ENCODE results near the gene ATXN1.

Gene ATXN1

DNA sequence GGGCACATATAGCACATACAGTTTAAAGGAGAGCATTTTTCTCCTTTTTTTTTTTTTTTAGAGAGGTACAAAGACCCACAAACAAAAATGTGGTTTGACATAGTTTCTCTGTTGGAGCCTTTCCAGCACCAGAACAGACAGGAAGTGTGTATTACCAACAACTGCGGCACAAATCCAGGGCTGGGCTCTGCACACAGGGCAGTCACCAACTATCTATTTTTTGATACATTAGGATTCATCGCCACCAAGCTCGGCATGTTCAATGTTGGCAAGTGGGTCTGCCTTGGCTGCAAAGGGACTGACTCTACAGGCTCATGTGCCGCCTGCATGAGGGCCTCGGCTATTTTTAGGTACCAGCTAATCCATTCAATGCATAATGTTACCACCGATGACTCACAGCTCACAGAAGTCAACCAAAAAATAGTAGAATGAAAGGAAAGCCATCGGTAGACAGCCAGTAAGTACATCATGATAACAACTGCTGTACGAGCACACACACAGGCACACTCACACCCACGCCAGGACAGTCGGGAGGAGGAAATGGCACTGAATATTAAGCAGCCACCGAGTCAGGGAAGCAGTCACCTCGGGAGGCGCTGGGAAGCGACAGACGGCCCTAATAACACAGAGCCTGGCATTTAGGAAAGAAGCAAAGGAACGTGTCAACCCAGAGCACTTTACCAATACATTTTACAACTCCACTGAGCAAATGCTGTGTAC lies 441.3 kb downstream of the ATXN1 start:
- DNase-seq: peak; percentile 84

- no peak for DNase-seq
These were observed 442.1 kb downstream of the ATXN1 start for GRCh38 chr6:16318953-16319720.

DNA sequence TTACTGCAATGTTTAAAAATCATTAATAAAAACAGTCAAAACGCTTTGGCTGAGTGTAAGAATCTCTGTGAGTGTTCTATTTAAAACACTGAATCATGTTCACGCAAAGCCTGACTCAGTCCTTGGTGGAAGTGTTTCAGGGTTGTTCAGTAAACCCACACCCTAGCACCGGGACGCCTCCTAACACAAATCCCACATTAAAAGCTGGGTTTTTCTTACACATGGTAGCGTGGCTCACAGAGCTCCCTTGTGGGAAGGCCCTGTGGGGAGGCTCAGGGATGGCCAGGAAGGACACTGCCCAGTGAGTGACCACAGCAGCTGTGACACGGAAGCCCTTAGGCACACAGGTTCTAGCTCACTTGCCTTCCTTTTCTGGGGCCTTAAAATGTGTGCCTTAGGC lies 442.7 kb downstream of the ATXN1 start:
- DNase-seq: peak; percentile 49

- DNase-seq: no peak
These were observed 444.5 kb downstream of the ATXN1 start for GRCh38 chr6:16316741-16317251.

DNA sequence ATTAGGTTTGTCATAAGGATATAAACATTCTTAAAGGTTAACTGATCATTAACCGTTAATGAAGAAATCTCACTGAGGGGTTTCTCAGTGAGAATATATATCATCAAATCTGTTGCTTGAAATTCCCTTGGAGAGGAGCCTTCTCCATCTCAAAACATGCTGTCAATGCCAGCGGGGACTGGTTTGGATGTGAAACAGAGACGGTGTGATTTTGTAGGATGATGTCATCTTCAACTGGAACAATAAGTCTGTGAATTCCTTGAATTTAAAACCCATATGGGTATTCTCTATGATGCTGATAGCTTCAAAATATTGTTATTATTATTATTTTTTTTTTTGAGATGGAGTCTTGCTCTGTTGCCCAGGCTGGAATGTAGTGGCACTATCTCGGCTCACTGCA lies 447.0 kb downstream of the ATXN1 start:
- no peak for DNase-seq

- DNase-seq: no peak
These were observed 447.5 kb downstream of the ATXN1 start for GRCh38 chr6:16313732-16314131.

GRCh38 chr6:16311763-16312162 lies 449.5 kb downstream of the ATXN1 start:
- DNase-seq: no peak

- DNase-seq: no peak
These were observed 454.9 kb downstream of the ATXN1 start for GRCh38 chr6:16306334-16306733.

GRCh38 chr6:16305788-16306187 lies 455.5 kb downstream of the ATXN1 start:
- no peak for DNase-seq

GRCh38 chr6:16305246-16305725 lies 456.0 kb downstream of the ATXN1 start:
- DNase-seq: no peak

DNA sequence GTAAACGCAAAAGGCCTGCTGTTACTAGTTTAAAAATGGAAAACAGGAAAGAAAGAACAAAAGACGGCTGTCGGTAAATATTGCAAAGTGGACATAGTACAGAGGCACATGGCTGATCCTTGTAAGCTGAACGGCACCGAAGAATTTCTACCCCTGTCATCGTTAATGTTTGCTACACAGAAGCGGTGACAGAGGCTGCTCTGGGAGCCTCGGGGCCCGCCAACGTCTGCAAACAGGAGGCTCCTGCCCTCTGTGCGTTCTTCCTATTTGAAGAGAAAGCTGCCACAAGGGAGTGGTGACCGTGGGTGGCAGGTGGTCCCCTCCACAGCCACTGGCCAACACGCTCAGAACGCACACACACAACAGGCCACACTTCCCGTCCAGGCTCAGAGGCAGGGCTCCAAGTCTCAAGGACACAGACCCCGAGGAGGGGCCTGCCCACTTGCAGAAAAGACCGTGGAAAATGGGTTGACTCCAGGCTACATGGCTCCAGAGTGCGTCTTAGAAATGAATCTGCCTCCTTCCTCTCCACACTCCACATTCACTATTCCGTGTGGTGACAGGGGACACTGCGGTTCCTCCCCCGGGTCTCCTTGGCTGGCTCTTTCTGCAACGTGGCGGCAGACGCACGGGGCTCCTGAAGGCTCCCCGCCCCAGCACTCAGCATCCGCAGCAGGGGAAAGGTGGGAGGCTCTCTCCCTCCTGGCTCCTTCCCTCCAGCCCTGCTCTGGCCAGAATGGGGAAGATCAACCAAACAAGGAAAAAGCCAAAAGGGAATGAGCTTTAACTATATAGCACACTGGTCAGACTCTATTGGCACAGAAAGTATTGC lies 458.3 kb downstream of the ATXN1 start:
- no peak for DNase-seq

- no peak for DNase-seq
These were observed 459.7 kb downstream of the ATXN1 start for GRCh38 chr6:16301511-16301910.

DNA sequence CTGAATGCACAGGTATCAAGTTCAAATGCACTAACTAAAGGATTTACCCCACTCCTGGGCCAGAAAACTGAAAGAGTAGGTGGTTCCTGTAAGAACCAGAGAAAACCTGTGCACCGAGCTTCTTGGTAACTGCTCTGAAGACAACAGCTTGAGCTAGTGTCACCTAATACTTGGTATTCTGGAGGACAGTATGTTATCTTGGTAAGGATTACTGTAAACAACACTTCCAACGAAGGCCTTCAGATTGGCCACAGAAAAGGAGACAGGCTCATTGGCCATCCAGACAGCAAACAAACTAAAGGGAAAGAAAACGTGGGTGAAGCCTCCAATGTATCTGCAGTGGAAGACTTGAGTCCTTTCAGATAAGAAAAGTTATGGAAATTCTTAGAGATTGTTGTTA lies 461.4 kb downstream of the ATXN1 start:
- no peak for DNase-seq

- DNase-seq: no peak
These were observed 465.1 kb downstream of the ATXN1 start for GRCh38 chr6:16296061-16296670.

DNA sequence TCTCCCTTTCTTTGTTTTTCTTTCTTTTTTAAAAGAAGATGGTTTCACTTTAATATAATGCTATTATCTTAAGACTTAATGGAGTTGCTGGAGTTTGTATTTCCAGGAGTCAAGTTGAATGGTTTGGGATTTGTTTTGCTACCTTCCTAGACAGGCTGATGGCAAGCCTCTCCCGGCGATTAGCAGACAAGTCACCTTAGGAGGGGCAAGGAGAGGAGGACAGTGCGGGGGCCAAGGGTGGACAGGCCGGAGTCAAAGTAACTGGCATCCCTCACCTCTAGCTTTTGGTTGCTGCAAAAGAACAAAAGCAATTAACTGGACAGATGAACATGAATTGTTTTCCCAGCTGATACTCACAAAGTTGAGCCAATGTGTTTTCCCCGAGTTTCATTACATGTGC lies 465.8 kb downstream of the ATXN1 start:
- DNase-seq: no peak

DNA sequence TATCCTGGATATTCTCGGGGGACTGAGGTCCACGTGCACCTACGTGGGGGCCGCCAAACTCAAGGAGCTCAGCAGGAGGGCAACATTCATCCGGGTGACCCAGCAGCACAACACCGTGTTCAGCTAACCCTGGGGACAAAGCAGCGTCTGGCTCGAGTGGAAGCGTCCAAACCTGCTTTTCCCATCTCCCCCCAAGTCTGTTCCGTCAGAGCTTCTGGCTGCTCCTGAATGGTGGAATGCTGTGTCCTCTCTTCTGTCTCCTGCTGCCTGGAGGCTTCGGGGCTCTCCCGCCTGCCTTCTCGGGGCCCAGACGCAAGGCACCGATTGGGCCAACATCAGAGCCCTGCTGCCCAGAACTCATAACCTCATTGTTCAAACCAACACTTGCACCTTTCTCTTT lies 466.2 kb downstream of the ATXN1 start:
- DNase-seq: no peak

DNA sequence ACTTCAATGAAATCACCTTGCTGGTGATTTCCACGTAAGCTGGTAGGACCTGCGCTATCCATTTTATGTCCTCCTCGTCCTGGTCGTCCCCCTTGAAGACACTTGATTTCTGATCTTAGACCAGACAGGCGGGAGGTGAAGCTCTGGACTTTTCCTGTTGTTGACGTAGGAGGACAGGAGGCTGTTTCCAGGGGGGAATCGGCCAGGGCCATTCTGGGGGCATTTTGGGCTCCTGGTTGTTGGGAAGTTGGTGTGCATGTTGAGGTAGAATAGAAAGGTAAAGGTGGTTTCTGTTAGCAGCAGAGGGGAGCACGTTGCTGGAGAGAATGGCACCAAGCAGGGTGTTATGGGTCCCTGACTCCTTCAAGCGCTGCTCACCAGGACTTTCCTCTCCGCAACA lies 466.9 kb downstream of the ATXN1 start:
- no peak for DNase-seq

- no peak for DNase-seq
These were observed 468.3 kb downstream of the ATXN1 start for GRCh38 chr6:16292942-16293341.

GRCh38 chr6:16292432-16292831 lies 468.8 kb downstream of the ATXN1 start:
- DNase-seq: no peak

DNA sequence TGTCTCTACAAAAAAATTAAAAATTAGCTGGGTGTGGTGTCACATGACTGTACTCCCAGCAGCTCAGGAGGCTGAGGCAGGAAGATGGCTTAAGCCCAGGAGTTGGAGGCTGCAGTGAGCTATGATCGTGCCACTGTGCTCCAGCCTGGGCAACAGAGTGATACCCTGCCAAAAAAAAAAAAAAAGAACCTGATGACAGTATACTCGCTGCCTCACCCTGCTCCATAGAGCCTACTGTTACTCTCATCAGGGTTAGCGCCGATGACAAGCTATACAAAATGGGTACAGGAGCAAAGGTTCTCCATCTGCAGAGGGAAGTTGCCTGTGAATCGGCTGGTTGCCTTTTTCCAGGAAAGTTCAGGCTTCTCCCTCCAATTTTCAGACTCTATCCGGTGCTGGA lies 469.5 kb downstream of the ATXN1 start:
- no peak for DNase-seq

DNA sequence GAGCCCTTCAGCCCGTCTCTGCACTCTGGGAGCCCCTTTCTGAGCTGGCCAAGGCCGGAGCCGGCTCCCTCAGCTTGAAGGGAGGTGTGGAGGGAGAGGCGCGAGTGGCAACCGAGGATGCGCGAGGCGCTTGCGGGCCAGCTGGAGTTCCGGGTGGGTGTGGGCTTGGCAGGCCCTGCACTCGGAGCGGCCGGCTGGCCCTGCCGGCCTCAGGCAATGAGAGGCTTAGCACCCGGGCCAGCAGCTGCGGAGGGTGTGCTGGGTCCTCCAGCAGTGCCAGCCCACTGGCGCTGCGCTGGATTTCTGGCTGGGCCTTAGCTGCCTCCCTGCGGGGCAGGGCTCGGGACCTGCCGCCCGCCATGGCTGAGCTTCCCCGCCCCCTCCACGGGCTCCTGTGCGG lies 473.1 kb downstream of the ATXN1 start:
- no peak for DNase-seq

DNA sequence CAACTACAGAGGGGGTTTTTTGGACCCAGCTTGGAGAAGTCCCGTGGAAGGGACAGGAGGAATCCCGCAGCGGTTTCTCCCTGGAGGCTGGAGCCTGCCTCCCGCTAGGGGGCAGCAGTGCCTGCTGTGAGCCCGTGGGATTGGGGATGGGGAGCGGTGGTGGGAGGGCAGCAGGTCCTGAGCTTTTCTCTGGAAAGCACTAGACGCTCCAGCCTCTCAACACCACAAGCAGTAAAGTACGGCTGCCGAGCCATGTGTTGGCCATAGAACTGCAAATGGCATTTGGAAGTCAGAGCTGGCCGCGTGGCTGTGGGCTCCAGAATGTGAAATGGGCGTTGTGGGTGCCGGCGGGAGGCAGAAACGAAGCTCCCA lies 475.1 kb downstream of the ATXN1 start:
- peak; percentile 35 for DNase-seq
